Keratinocyte (primary cell): ENCODE measurements around the gene BEGAIN. TPM values are rescaled to one million over a fixed set of nuclear protein-coding genes. Genes with fewer than 3 reads are reported as not detected.

Source experiments
- DNase-seq: peaks from one replicate; pipeline ENCODE4 v3.0.0-alpha.2; 2011; ENCODE audit warnings: low read depth, missing footprints, low spot score
- FAIRE-seq: peaks from 2 replicates; lab custom pipeline; 2011; peaks lifted over from hg19 to GRCh38; lab: Jason Lieb, UNC
- H2AFZ ChIP-seq: 2 replicates; pipeline ENCODE4 v1.6.0; 2012; ENCODE audit warnings: low read length, control low read depth, inconsistent platforms; ENCODE audit not compliant: control insufficient read depth
- H3K27ac ChIP-seq: 2 replicates; pipeline ENCODE4 v1.5.1; 2011; ENCODE audit warnings: low read length; ENCODE audit not compliant: control insufficient read depth, insufficient read depth
- H3K27me3 ChIP-seq: 3 replicates; pipeline ENCODE4 v1.6.0; 2011; ENCODE audit warnings: low read length; ENCODE audit not compliant: control insufficient read depth, insufficient read depth; ENCODE audit errors: extremely low read depth
- H3K36me3 ChIP-seq, 2 experiments: 2 replicates in 1 of 2; 3 replicates in 1 of 2; pipeline ENCODE4 v1.5.1; 2011; ENCODE audit warnings: low read length in 2 of 2, mild to moderate bottlenecking in 1 of 2; ENCODE audit not compliant: control insufficient read depth in 2 of 2, insufficient read depth in 2 of 2; ENCODE audit errors: extremely low read depth in 1 of 2
- H3K4me1 ChIP-seq: 3 replicates; pipeline ENCODE4 v1.5.1; 2011; ENCODE audit warnings: low read length; ENCODE audit not compliant: control insufficient read depth, insufficient read depth; ENCODE audit errors: extremely low read depth
- H3K4me2 ChIP-seq: 3 replicates; pipeline ENCODE4 v1.6.0; 2011; ENCODE audit warnings: low read depth, low read length; ENCODE audit not compliant: control insufficient read depth, insufficient read depth; ENCODE audit errors: extremely low read depth
- H3K4me3 ChIP-seq, 3 experiments: fragments of 200-600 bp in 1 of 3; sonication (generic) in 1 of 3; 2 replicates in 2 of 3; 3 replicates in 1 of 3; pipeline ENCODE4 v1.5.1; 2011 to 2016; ENCODE audit warnings: low read length in 3 of 3, mild to moderate bottlenecking in 3 of 3, control low read depth in 2 of 3, inconsistent platforms in 1 of 3, low read depth in 1 of 3, mixed read lengths in 1 of 3, mixed run types in 1 of 3, moderate library complexity in 1 of 3; ENCODE audit not compliant: control insufficient read depth in 2 of 3, insufficient read depth in 2 of 3; ENCODE audit errors: extremely low read depth in 1 of 3
- H3K79me2 ChIP-seq: 2 replicates; pipeline ENCODE4 v1.6.0; 2012; ENCODE audit warnings: low read length; ENCODE audit not compliant: control insufficient read depth, insufficient read depth
- H3K9ac ChIP-seq: 3 replicates; pipeline ENCODE4 v1.6.0; 2011; ENCODE audit warnings: low read length; ENCODE audit not compliant: control insufficient read depth, insufficient read depth; ENCODE audit errors: extremely low read depth
- H3K9me1 ChIP-seq: 3 replicates; pipeline ENCODE4 v1.6.0; 2011; ENCODE audit warnings: low read length; ENCODE audit not compliant: control insufficient read depth, insufficient read depth; ENCODE audit errors: extremely low read depth
- H3K9me3 ChIP-seq: 2 replicates; pipeline ENCODE4 v1.5.1; 2012; ENCODE audit warnings: low read depth, low read length; ENCODE audit not compliant: control insufficient read depth
- H4K20me1 ChIP-seq: 3 replicates; pipeline ENCODE4 v1.6.0; 2011; ENCODE audit warnings: low read length; ENCODE audit not compliant: control insufficient read depth, insufficient read depth; ENCODE audit errors: extremely low read depth
- CTCF ChIP-seq, 3 experiments: IDR thresholded peaks in 1 of 3; conservative IDR thresholded peaks in 1 of 3; optimal IDR thresholded peaks in 1 of 3; 2 replicates in 2 of 3; 3 replicates in 1 of 3; pipeline versions ENCODE3 to v1.5.1; 2011; ENCODE audit warnings: low read length in 3 of 3, mild to moderate bottlenecking in 3 of 3, moderate library complexity in 2 of 3, control low read depth in 1 of 3, inconsistent platforms in 1 of 3; ENCODE audit not compliant: insufficient read depth in 2 of 3; ENCODE audit errors: extremely low read depth in 1 of 3
- EZH2 ChIP-seq: IDR thresholded peaks from one replicate; pipeline ENCODE4 v1.6.1; 2012; ENCODE audit warnings: inconsistent platforms, mild to moderate bottlenecking, low read length, moderate library complexity
- dilution Hi-C: fragments of 300-500 bp; cut with MboI; formaldehyde crosslinking; loops from one replicate; pipeline ENCODE4 v1.7.0; 2020; ENCODE audit warnings: low sequenced_read_pairs; ENCODE audit not compliant: extremely low pct_ligation_motif_present
- polyA plus RNA-seq, 5 experiments: library from polyadenylated mRNA; depleted of rRNA in 3 of 5; stranded (reverse) in 3 of 5; stranded (forward) in 1 of 5; unstranded in 1 of 5; fragments of >200 nt; gene quantifications; 1 replicate in 1 of 5; 2 replicates in 3 of 5; 3 replicates in 1 of 5; pipeline versions ENCODE4 v1.2.1 to v1.2.3, GENCODE V29; 2011 to 2012; ENCODE audit warnings: missing spikeins in 2 of 5, low read depth in 1 of 5, low replicate concordance in 1 of 5

Gene BEGAIN
- polyA plus RNA-seq, 1 donor (not counting 4 experiments of a cell fraction or from before 2014, with no cell fraction given) = 0.25 TPM

GRCh38 chr14:100575266-100575995 is 11.8 kb downstream of the BEGAIN start:
- no peaks in the 10 kb centered on the region for H3K4me1 ChIP-seq
- FAIRE-seq (no peak), DNase-seq (no peak)
- no peak overlapping the region for H3K27ac ChIP-seq
- no peaks in the 10 kb centered on the region for H3K9me1 ChIP-seq
- no peaks in the 10 kb centered on the region for H3K79me2 ChIP-seq
- no peaks in the 10 kb centered on the region for H4K20me1 ChIP-seq
- H3K4me2 ChIP-seq = no peak overlapping the region
- no peaks in the 10 kb centered on the region for H3K36me3 ChIP-seq
- TF ChIP-seq EZH2 = no peak
- TF ChIP-seq CTCF (optimal IDR thresholded peaks at IDR 0.05 in 1 of 3, IDR thresholded peaks at IDR 0.05 in 1 of 3, conservative IDR thresholded peaks at IDR 0.05 in 1 of 3; ENCODE audit: extremely low read depth in 1 of 3, insufficient read depth in 2 of 3, low read length in 3 of 3) = no peak
- H3K9me3 ChIP-seq = no peaks in the 10 kb centered on the region
- no peak overlapping the region for H2AFZ ChIP-seq
- no peak overlapping the region for H3K9ac ChIP-seq
- dilution Hi-C loops = no loop called here
- H3K27me3 ChIP-seq = peaks cover 14% of the 10 kb centered on the region
- no peak overlapping the region for H3K4me3 ChIP-seq

GRCh38 chr14:100574642-100575031 is 12.6 kb downstream of the BEGAIN start:
- Histone ChIP-seq H3K4me3 (no peak overlapping the region), H3K4me1 (no peaks in the 10 kb centered on the region), H4K20me1 (no peaks in the 10 kb centered on the region), H3K27me3 (peaks cover 22% of the 10 kb centered on the region), H3K9me1 (no peaks in the 10 kb centered on the region), H2AFZ (no peak overlapping the region), H3K79me2 (no peaks in the 10 kb centered on the region), H3K9me3 (no peaks in the 10 kb centered on the region), H3K36me3 (no peaks in the 10 kb centered on the region), H3K9ac (no peak overlapping the region), H3K27ac (no peak overlapping the region), H3K4me2 (no peak overlapping the region)
- TF ChIP-seq EZH2 (no peak), CTCF (optimal IDR thresholded peaks at IDR 0.05 in 1 of 3, IDR thresholded peaks at IDR 0.05 in 1 of 3, conservative IDR thresholded peaks at IDR 0.05 in 1 of 3; ENCODE audit: extremely low read depth in 1 of 3, insufficient read depth in 2 of 3, low read length in 3 of 3) (no peak)
- dilution Hi-C loops = no loop called here
- FAIRE-seq = no peak
- no peak for DNase-seq
